Measurements from ENCODE around the gene PTPRG. TPM values are rescaled to one million over a fixed set of nuclear protein-coding genes. Genes with fewer than 3 reads are reported as not detected.

Gene PTPRG
- total RNA-seq, 1 donor from 2014 or later, result 0.22 TPM

GRCh38 chr3:61608711-61609110 lies 47.3 kb downstream of the PTPRG start:
- Mint-ChIP-seq H3K4me3 (no peak overlapping the region), H3K36me3 (ENCODE audit: low read depth) (no peaks in the 10 kb centered on the region), H3K9me3 (peaks cover 1% of the 10 kb centered on the region), H3K27ac (no peak overlapping the region), H3K27me3 (no peaks in the 10 kb centered on the region), H3K4me1 (no peaks in the 10 kb centered on the region)
- no peak for TF ChIP-seq CTCF (IDR thresholded peaks at IDR 0.05)
- ChIA-PET POLR2A (no interaction called here), CTCF (no interaction called here)
- ATAC-seq (ENCODE audit: low read depth) (no peak), DNase-seq (no peak)
- intact Hi-C loops (cut with micrococcal nuclease), result no loop called here

- intact Hi-C loops (cut with micrococcal nuclease), result no loop called here
- Mint-ChIP-seq H3K27me3 (no peaks in the 10 kb centered on the region), H3K4me1 (no peaks in the 10 kb centered on the region), H3K27ac (no peak overlapping the region), H3K9me3 (peaks cover 1% of the 10 kb centered on the region), H3K4me3 (no peak overlapping the region), H3K36me3 (ENCODE audit: low read depth) (no peaks in the 10 kb centered on the region)
- ATAC-seq (ENCODE audit: low read depth) (no peak), DNase-seq (no peak)
- POLR2A ChIA-PET, result no interaction called here
- CTCF ChIA-PET, result no interaction called here
- TF ChIP-seq CTCF (IDR thresholded peaks at IDR 0.05), result no peak
Observed at GRCh38 chr3:61610316-61610715, 48.9 kb downstream of the PTPRG start.

GRCh38 chr3:61612211-61613194 lies 51.1 kb downstream of the PTPRG start:
- TF ChIP-seq CTCF (IDR thresholded peaks at IDR 0.05), result no peak
- Mint-ChIP-seq H3K27me3 (no peaks in the 10 kb centered on the region), H3K9me3 (peaks cover 1% of the 10 kb centered on the region), H3K27ac (no peak overlapping the region), H3K4me1 (no peaks in the 10 kb centered on the region), H3K36me3 (ENCODE audit: low read depth) (no peaks in the 10 kb centered on the region), H3K4me3 (no peak overlapping the region)
- POLR2A ChIA-PET, result no interaction called here
- no peak for ATAC-seq (ENCODE audit: low read depth)
- CTCF ChIA-PET, result no interaction called here
- DNase-seq, result no peak
- intact Hi-C loops (cut with micrococcal nuclease), result no loop called here

GRCh38 chr3:61613666-61614065 lies 52.3 kb downstream of the PTPRG start:
- no peak overlapping the region for H3K27ac Mint-ChIP-seq
- ChIA-PET POLR2A (no interaction called here), CTCF (no interaction called here)
- no peak for ATAC-seq (ENCODE audit: low read depth)
- H3K4me3 Mint-ChIP-seq, result no peak overlapping the region
- H3K4me1 Mint-ChIP-seq, result no peaks in the 10 kb centered on the region
- TF ChIP-seq CTCF (IDR thresholded peaks at IDR 0.05), result no peak
- H3K9me3 Mint-ChIP-seq, result peaks cover 1% of the 10 kb centered on the region
- intact Hi-C loops (cut with micrococcal nuclease), result no loop called here
- no peaks in the 10 kb centered on the region for H3K36me3 Mint-ChIP-seq (ENCODE audit: low read depth)
- no peaks in the 10 kb centered on the region for H3K27me3 Mint-ChIP-seq
- DNase-seq, result no peak

GRCh38 chr3:61615643-61616042 lies 54.3 kb downstream of the PTPRG start:
- Mint-ChIP-seq H3K36me3 (ENCODE audit: low read depth) (no peaks in the 10 kb centered on the region), H3K4me3 (no peak overlapping the region), H3K4me1 (no peaks in the 10 kb centered on the region), H3K27me3 (no peaks in the 10 kb centered on the region), H3K9me3 (no peaks in the 10 kb centered on the region), H3K27ac (no peak overlapping the region)
- CTCF ChIA-PET, result no interaction called here
- TF ChIP-seq CTCF (IDR thresholded peaks at IDR 0.05), result no peak
- no peak for DNase-seq
- intact Hi-C loops (cut with micrococcal nuclease), result no loop called here
- POLR2A ChIA-PET, result no interaction called here
- ATAC-seq (ENCODE audit: low read depth), result no peak

All from activated B cell treated with CpG ODN at 0.5 μM for 24 hours (primary cell).